Neural progenitor cell (in vitro differentiated cells): ENCODE data around the gene ERC2. TPM values are rescaled to one million over a fixed set of nuclear protein-coding genes. Genes with fewer than 3 reads are reported as not detected.

ENCODE experiments used
- DNase-seq: peaks from one replicate; pipeline ENCODE4 v3.0.0-alpha.2; 2016; ENCODE audit warnings: low spot score
- H2AFZ ChIP-seq: fragments of 200-600 bp; sonication (generic); replicated peaks from 2 replicates; pipeline ENCODE4 v1.6.1; 2016; ENCODE audit warnings: antibody characterized with exemption
- H3F3A ChIP-seq: fragments of 200-600 bp; sonication (generic); 2 replicates; pipeline ENCODE4 v1.6.1; 2016; ENCODE audit warnings: antibody characterized with exemption, low read depth
- H3K27ac ChIP-seq: fragments of 200-600 bp; sonication (generic); 2 replicates; pipeline ENCODE4 v1.5.1; 2016; ENCODE audit warnings: mild to moderate bottlenecking
- H3K27me3 ChIP-seq: fragments of 200-600 bp; sonication (generic); 2 replicates; pipeline ENCODE4 v1.6.1; 2016; ENCODE audit warnings: mild to moderate bottlenecking, moderate library complexity
- H3K36me3 ChIP-seq: fragments of 200-600 bp; sonication (generic); 2 replicates; pipeline ENCODE4 v1.5.1; 2016
- H3K4me1 ChIP-seq: fragments of 200-600 bp; sonication (generic); 2 replicates; pipeline ENCODE4 v1.6.1; 2016; ENCODE audit warnings: mixed run types
- H3K4me2 ChIP-seq: fragments of 200-600 bp; sonication (generic); 2 replicates; pipeline ENCODE4 v1.6.1; 2016
- H3K4me3 ChIP-seq: fragments of 200-600 bp; sonication (generic); 2 replicates; pipeline ENCODE4 v1.5.1; 2016
- H3K79me2 ChIP-seq: fragments of 200-600 bp; sonication (generic); 2 replicates; pipeline ENCODE4 v1.6.1; 2016; ENCODE audit warnings: low read depth
- H3K9ac ChIP-seq: fragments of 200-600 bp; sonication (generic); 2 replicates; pipeline ENCODE4 v1.6.1; 2016
- H3K9me3 ChIP-seq: fragments of 200-600 bp; sonication (generic); 2 replicates; pipeline ENCODE4 v1.5.1; 2016; ENCODE audit warnings: low read depth
- H4K20me1 ChIP-seq: fragments of 200-600 bp; sonication (generic); 2 replicates; pipeline ENCODE4 v1.6.1; 2016; ENCODE audit warnings: low read depth
- H3K27ac Mint-ChIP-seq: 3 replicates; pipeline ENCODE4 v1.8.0; 2021; ENCODE audit warnings: mixed read lengths
- H3K27me3 Mint-ChIP-seq: 2 replicates; pipeline ENCODE4 v1.8.0; 2022; ENCODE audit warnings: low read depth, mild to moderate bottlenecking, inconsistent platforms, moderate library complexity, mixed read lengths; ENCODE audit not compliant: insufficient read depth
- H3K36me3 Mint-ChIP-seq: 3 replicates; pipeline ENCODE4 v1.8.0; 2021; ENCODE audit warnings: mixed read lengths
- H3K4me1 Mint-ChIP-seq: 3 replicates; pipeline ENCODE4 v1.8.0; 2021; ENCODE audit warnings: mixed read lengths
- H3K4me3 Mint-ChIP-seq: 3 replicates; pipeline ENCODE4 v1.8.0; 2021; ENCODE audit warnings: mild to moderate bottlenecking, moderate library complexity, mixed read lengths
- H3K9me3 Mint-ChIP-seq: 3 replicates; pipeline ENCODE4 v1.8.0; 2020; ENCODE audit warnings: mixed read lengths
- CTCF ChIP-seq: fragments of 200-600 bp; sonication (generic); IDR thresholded peaks from 2 replicates; pipeline ENCODE4 v1.5.1; 2017; ENCODE audit warnings: antibody characterized with exemption, mild to moderate bottlenecking
- EZH2 ChIP-seq: fragments of 200-600 bp; sonication (generic); IDR thresholded peaks from 2 replicates; pipeline ENCODE4 v1.6.1; 2017; ENCODE audit warnings: antibody characterized with exemption, mild to moderate bottlenecking, moderate library complexity
- EZH2phosphoT487 ChIP-seq: fragments of 200-600 bp; sonication (generic); IDR thresholded peaks from 2 replicates; pipeline ENCODE4 v1.6.1; 2017; ENCODE audit warnings: antibody characterized with exemption
- total RNA-seq: library from RNA; depleted of rRNA; stranded (reverse); fragments of >200 nt; gene quantifications from 2 replicates; pipeline ENCODE4 v1.2.3, GENCODE V29; 2015; ENCODE audit warnings: low replicate concordance

The ERC2 gene
- total RNA-seq, 1 donor from 2014 or later = 24.8 TPM

- H3K36me3 ChIP-seq = no peaks in the 10 kb centered on the region
- H3K4me2 ChIP-seq = no peak overlapping the region
- peaks cover 5% of the 10 kb centered on the region for H3K27me3 Mint-ChIP-seq
- H3K4me1 Mint-ChIP-seq = peaks cover 12% of the 10 kb centered on the region
- H3K4me3 Mint-ChIP-seq = no peak overlapping the region
- TF ChIP-seq EZH2phosphoT487 (no peak), EZH2 (no peak), CTCF (no peak)
- DNase-seq = no peak
- H3K9me3 ChIP-seq = no peaks in the 10 kb centered on the region
- H3K36me3 Mint-ChIP-seq = peaks cover 2% of the 10 kb centered on the region
- no peaks in the 10 kb centered on the region for H3K9me3 Mint-ChIP-seq
- H3K79me2 ChIP-seq = no peaks in the 10 kb centered on the region
- H3K4me1 ChIP-seq = no peaks in the 10 kb centered on the region
- H3K27ac Mint-ChIP-seq = no peak overlapping the region
- no peak overlapping the region for H2AFZ ChIP-seq
- H4K20me1 ChIP-seq = no peaks in the 10 kb centered on the region
- no peaks in the 10 kb centered on the region for H3F3A ChIP-seq
- H3K9ac ChIP-seq = no peak overlapping the region
- no peak overlapping the region for H3K27ac ChIP-seq
- no peak overlapping the region for H3K4me3 ChIP-seq
- no peaks in the 10 kb centered on the region for H3K27me3 ChIP-seq
Observed at GRCh38 chr3:56413911-56414310, 54.4 kb downstream of the ERC2 start.

- Histone ChIP-seq H4K20me1 (no peaks in the 10 kb centered on the region), H3K27ac (no peak overlapping the region), H3K4me1 (no peaks in the 10 kb centered on the region), H3F3A (no peaks in the 10 kb centered on the region), H3K9ac (no peak overlapping the region), H3K9me3 (no peaks in the 10 kb centered on the region), H3K4me3 (no peak overlapping the region), H3K36me3 (no peaks in the 10 kb centered on the region), H3K79me2 (no peaks in the 10 kb centered on the region), H2AFZ (no peak overlapping the region), H3K27me3 (no peaks in the 10 kb centered on the region), H3K4me2 (no peak overlapping the region)
- DNase-seq = no peak
- peaks cover 2% of the 10 kb centered on the region for H3K36me3 Mint-ChIP-seq
- no peaks in the 10 kb centered on the region for H3K9me3 Mint-ChIP-seq
- H3K27me3 Mint-ChIP-seq = peaks cover 8% of the 10 kb centered on the region
- no peak for TF ChIP-seq EZH2
- no peak for TF ChIP-seq EZH2phosphoT487
- TF ChIP-seq CTCF = no peak
- peaks cover 12% of the 10 kb centered on the region for H3K4me1 Mint-ChIP-seq
- no peak overlapping the region for H3K27ac Mint-ChIP-seq
- H3K4me3 Mint-ChIP-seq = no peak overlapping the region
Observed at GRCh38 chr3:56411166-56411565, 57.1 kb downstream of the ERC2 start.

- H4K20me1 ChIP-seq = no peaks in the 10 kb centered on the region
- H3K36me3 ChIP-seq = no peaks in the 10 kb centered on the region
- Mint-ChIP-seq H3K9me3 (no peaks in the 10 kb centered on the region), H3K4me3 (no peak overlapping the region), H3K27ac (no peak overlapping the region), H3K4me1 (peaks cover 12% of the 10 kb centered on the region), H3K27me3 (peaks cover 8% of the 10 kb centered on the region), H3K36me3 (peaks cover 2% of the 10 kb centered on the region)
- no peaks in the 10 kb centered on the region for H3F3A ChIP-seq
- no peak overlapping the region for H3K4me3 ChIP-seq
- no peaks in the 10 kb centered on the region for H3K4me1 ChIP-seq
- H3K27ac ChIP-seq = no peak overlapping the region
- no peak overlapping the region for H3K4me2 ChIP-seq
- H3K9me3 ChIP-seq = no peaks in the 10 kb centered on the region
- DNase-seq = no peak
- H2AFZ ChIP-seq = no peak overlapping the region
- no peaks in the 10 kb centered on the region for H3K27me3 ChIP-seq
- no peaks in the 10 kb centered on the region for H3K79me2 ChIP-seq
- no peak overlapping the region for H3K9ac ChIP-seq
- TF ChIP-seq CTCF = no peak
- no peak for TF ChIP-seq EZH2phosphoT487
- no peak for TF ChIP-seq EZH2
Observed at GRCh38 chr3:56410576-56410975, 57.7 kb downstream of the ERC2 start.
